Activated gamma-delta T cell treated with Interleukin-2 at 50 U/mL for 16 hours (primary cell): ENCODE measurements around the gene OR5A1.
A peak's percentile ranks its signal among the peaks of the same experiment; 100 is the strongest.
"Not testable (repeated sequence)": the region's sequence is repeated elsewhere in the genome, so short reads cannot be mapped to it uniquely, and the experiment has no call there.

Experiments used
- DNase-seq: peaks from one replicate; pipeline ENCODE4 v3.0.0-alpha.2; 2020

The OR5A1 gene

GRCh38 chr11:59436169-59436568 is at the start of gene OR5A1:
OR5A1 (plus strand) TSS chr11:59436469; CDS start chr11:59443169, 6,700 bp downstream.
- DNase-seq = no peak

- DNase-seq = no peak
These were observed 42.1 kb upstream of the OR5A1 start for GRCh38 chr11:59394186-59394585.

- no peak for DNase-seq
These were observed 35.6 kb upstream of the OR5A1 start for GRCh38 chr11:59400461-59401261.

- DNase-seq = no peak
These were observed 35.1 kb upstream of the OR5A1 start for GRCh38 chr11:59401262-59401552.

- DNase-seq = no peak
These were observed 32.7 kb upstream of the OR5A1 start for GRCh38 chr11:59403546-59403945.

GRCh38 chr11:59413646-59414045 is 22.6 kb upstream of the OR5A1 start:
- DNase-seq = no peak

- no peak for DNase-seq
These were observed 21.2 kb upstream of the OR5A1 start for GRCh38 chr11:59415111-59415510.

- DNase-seq = no peak
These were observed 19.7 kb upstream of the OR5A1 start for GRCh38 chr11:59416613-59417012.

GRCh38 chr11:59417023-59417422 is 19.2 kb upstream of the OR5A1 start:
- no peak for DNase-seq

- no peak for DNase-seq
These were observed 18.1 kb upstream of the OR5A1 start for GRCh38 chr11:59418156-59418555.

- no peak for DNase-seq
These were observed 12.4 kb upstream of the OR5A1 start for GRCh38 chr11:59423835-59424234.

- no peak for DNase-seq
These were observed 11.1 kb upstream of the OR5A1 start for GRCh38 chr11:59425131-59425530.

- no peak for DNase-seq
These were observed 9.8 kb upstream of the OR5A1 start, which contains the start of gene OR5A2 for GRCh38 chr11:59426361-59427067. OR5A2 (minus strand) TSS chr11:59426413; CDS start chr11:59422953, 3,460 bp downstream.

GRCh38 chr11:59427068-59427382 is 9.2 kb upstream of the OR5A1 start:
- no peak for DNase-seq

GRCh38 chr11:59429924-59430516 is 6.2 kb upstream of the OR5A1 start:
- peak; percentile 15 for DNase-seq

GRCh38 chr11:59437770-59438169 is 1.5 kb downstream of the OR5A1 start:
- DNase-seq = no peak

- not testable (repeated sequence) for DNase-seq
These were observed 9.4 kb downstream of the OR5A1 start for GRCh38 chr11:59445624-59446023.

- no peak for DNase-seq
These were observed 12.2 kb downstream of the OR5A1 start for GRCh38 chr11:59448484-59448883.

GRCh38 chr11:59456661-59457060 is 20.4 kb downstream of the OR5A1 start, which contains the start of gene OR4D6:
OR4D6 (plus strand) TSS chr11:59456961; CDS start chr11:59456961, 0 bp downstream.
- DNase-seq = no peak

- DNase-seq = no peak
These were observed 23.6 kb downstream of the OR5A1 start for GRCh38 chr11:59459916-59460315.

- no peak for DNase-seq
These were observed 26.9 kb downstream of the OR5A1 start for GRCh38 chr11:59463190-59463641.

- no peak for DNase-seq
These were observed 36.7 kb downstream of the OR5A1 start, which contains the start of gene OR4D10 for GRCh38 chr11:59473015-59473414. OR4D10 (plus strand) TSS chr11:59473315; CDS start chr11:59477430, 4,115 bp downstream.

GRCh38 chr11:59475176-59475575 is 38.9 kb downstream of the OR5A1 start:
- no peak for DNase-seq

GRCh38 chr11:59479906-59480305 is 43.6 kb downstream of the OR5A1 start:
- DNase-seq = no peak
